Endothelial cell (in vitro differentiated cells): ENCODE results near the gene NPAS2. TPM values are rescaled to one million over a fixed set of nuclear protein-coding genes. Genes with fewer than 3 reads are reported as not detected.

Source experiments
- DNase-seq: peaks from one replicate; pipeline ENCODE4 v3.0.0; 2021; ENCODE audit warnings: low spot score
- H3K27ac Mint-ChIP-seq: one replicate; pipeline ENCODE4 v1.8.0; 2021; ENCODE audit warnings: mixed read lengths, inconsistent platforms; ENCODE audit not compliant: unreplicated experiment
- H3K27me3 Mint-ChIP-seq: one replicate; pipeline ENCODE4 v1.8.0; 2021; ENCODE audit warnings: mild to moderate bottlenecking, moderate library complexity, mixed read lengths, inconsistent platforms; ENCODE audit not compliant: unreplicated experiment
- H3K36me3 Mint-ChIP-seq: one replicate; pipeline ENCODE4 v1.8.0; 2021; ENCODE audit warnings: mild to moderate bottlenecking, low read depth, mixed read lengths, inconsistent platforms; ENCODE audit not compliant: unreplicated experiment
- H3K4me1 Mint-ChIP-seq: one replicate; pipeline ENCODE4 v1.8.0; 2021; ENCODE audit warnings: mild to moderate bottlenecking, mixed read lengths, inconsistent platforms; ENCODE audit not compliant: unreplicated experiment
- H3K4me3 Mint-ChIP-seq: one replicate; pipeline ENCODE4 v1.8.0; 2021; ENCODE audit warnings: mild to moderate bottlenecking, mixed read lengths, inconsistent platforms; ENCODE audit not compliant: unreplicated experiment
- H3K9me3 Mint-ChIP-seq: one replicate; pipeline ENCODE4 v1.8.0; 2021; ENCODE audit warnings: mixed read lengths, inconsistent platforms; ENCODE audit not compliant: unreplicated experiment
- total RNA-seq: library from RNA; stranded (reverse); fragmentation: NEBNext Ultra II Directional; extraction: Animal tissue kit (Norgen Biotek cat#: 25700); gene quantifications from one replicate; pipeline ENCODE4 v1.2.1, GENCODE V29; 2021; ENCODE audit not compliant: unreplicated experiment
- TF ChIP-seq, protein P1 (sequence below): fragments of 200-600 bp; sonication (generic); IDR thresholded peaks from one replicate; pipeline ENCODE4 v1.5.0; 2021; ENCODE audit warnings: antibody characterized with exemption; ENCODE audit not compliant: unreplicated experiment

NPAS2 gene
- total RNA-seq, 1 donor from 2014 or later = 70.1 TPM

DNA sequence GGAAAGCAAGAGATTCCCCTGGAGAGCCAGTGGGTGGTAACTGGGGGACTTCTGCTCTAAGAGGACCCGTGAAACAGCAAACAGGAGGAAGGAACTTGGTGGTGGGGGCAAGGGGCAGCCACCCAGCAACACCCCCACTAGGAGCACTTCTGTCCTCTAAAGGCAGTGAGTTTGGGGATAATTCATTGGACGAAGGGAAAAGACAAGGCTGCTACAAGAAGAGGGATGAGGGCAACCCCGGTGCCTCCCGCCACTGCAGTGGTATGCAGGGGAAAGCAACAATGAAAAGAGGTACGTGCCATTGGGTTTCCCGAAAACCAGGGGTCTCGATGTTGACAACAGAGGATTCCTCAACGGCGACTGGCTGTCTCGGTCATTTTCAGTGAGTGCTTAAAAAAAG is 191.2 kb downstream of the NPAS2 start:
- Mint-ChIP-seq H3K27me3 (no peaks in the 10 kb centered on the region), H3K9me3 (no peaks in the 10 kb centered on the region), H3K4me3 (no peak overlapping the region), H3K36me3 (peaks cover 27% of the 10 kb centered on the region), H3K4me1 (no peaks in the 10 kb centered on the region), H3K27ac (peak overlapping the region; percentile 52)
- TF ChIP-seq, protein P1, sequence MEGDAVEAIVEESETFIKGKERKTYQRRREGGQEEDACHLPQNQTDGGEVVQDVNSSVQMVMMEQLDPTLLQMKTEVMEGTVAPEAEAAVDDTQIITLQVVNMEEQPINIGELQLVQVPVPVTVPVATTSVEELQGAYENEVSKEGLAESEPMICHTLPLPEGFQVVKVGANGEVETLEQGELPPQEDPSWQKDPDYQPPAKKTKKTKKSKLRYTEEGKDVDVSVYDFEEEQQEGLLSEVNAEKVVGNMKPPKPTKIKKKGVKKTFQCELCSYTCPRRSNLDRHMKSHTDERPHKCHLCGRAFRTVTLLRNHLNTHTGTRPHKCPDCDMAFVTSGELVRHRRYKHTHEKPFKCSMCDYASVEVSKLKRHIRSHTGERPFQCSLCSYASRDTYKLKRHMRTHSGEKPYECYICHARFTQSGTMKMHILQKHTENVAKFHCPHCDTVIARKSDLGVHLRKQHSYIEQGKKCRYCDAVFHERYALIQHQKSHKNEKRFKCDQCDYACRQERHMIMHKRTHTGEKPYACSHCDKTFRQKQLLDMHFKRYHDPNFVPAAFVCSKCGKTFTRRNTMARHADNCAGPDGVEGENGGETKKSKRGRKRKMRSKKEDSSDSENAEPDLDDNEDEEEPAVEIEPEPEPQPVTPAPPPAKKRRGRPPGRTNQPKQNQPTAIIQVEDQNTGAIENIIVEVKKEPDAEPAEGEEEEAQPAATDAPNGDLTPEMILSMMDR = no peak
- no peak for DNase-seq

DNA sequence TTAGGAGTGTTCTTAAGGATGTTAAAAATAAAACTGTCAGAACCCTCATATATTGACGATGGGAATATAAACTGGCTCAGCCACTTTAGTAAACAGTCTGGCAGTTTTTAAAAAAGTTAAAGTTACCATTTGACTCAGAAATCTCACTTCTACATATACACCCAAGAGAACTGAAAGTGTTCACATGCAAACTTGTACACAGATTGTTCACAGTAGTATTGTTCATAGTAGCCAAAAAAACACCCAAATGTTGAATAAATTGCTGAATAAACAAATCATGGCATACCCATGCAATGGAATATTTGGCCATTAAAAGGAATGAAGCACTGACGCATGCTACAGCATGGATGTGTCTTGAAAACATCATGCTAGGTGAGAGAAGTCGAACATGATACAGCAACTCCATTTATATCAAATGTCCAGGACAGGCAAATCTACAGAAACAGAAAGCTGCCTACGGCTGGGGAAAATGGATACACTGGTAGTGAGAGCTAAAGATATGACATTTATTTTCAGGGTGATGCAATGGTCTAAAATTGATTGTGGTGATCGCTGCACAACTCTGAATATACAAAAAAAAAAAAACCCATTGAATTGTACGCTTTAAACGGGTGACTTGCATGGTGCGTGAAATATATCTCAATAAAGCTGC is 192.2 kb downstream of the NPAS2 start:
- H3K4me1 Mint-ChIP-seq = no peaks in the 10 kb centered on the region
- peaks cover 25% of the 10 kb centered on the region for H3K36me3 Mint-ChIP-seq
- no peaks in the 10 kb centered on the region for H3K9me3 Mint-ChIP-seq
- TF ChIP-seq, protein P1 = no peak
- H3K27me3 Mint-ChIP-seq = no peaks in the 10 kb centered on the region
- H3K27ac Mint-ChIP-seq = no peak overlapping the region
- no peak for DNase-seq
- H3K4me3 Mint-ChIP-seq = no peak overlapping the region

DNA sequence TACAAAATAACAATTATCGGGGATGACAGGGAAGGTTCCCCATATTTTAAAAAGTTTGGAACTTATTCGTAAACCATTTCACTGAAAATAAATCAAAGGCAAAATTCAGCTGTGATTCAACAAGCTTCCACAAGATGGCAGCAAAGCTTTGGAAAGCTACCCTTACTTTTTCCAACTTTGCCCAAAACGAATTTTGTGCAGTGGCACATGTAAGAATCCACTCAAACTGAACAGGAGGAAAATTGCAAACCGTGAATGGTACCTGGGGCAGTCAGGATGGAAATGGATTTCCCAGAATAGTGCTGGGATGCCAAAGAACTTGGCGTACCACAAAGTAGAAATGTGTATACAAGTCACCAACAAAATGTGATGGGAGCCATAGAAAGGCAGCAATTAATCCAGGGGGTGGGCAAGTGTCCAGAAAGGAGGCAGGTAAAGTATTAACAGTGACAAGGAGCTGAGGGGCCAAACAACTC is 192.8 kb downstream of the NPAS2 start:
- TF ChIP-seq, protein P1 = peak; percentile 93
- no peaks in the 10 kb centered on the region for H3K9me3 Mint-ChIP-seq
- no peak overlapping the region for H3K27ac Mint-ChIP-seq
- H3K4me3 Mint-ChIP-seq = no peak overlapping the region
- H3K36me3 Mint-ChIP-seq = peaks cover 19% of the 10 kb centered on the region
- H3K27me3 Mint-ChIP-seq = no peaks in the 10 kb centered on the region
- DNase-seq = peak; percentile 55
- H3K4me1 Mint-ChIP-seq = no peaks in the 10 kb centered on the region

DNA sequence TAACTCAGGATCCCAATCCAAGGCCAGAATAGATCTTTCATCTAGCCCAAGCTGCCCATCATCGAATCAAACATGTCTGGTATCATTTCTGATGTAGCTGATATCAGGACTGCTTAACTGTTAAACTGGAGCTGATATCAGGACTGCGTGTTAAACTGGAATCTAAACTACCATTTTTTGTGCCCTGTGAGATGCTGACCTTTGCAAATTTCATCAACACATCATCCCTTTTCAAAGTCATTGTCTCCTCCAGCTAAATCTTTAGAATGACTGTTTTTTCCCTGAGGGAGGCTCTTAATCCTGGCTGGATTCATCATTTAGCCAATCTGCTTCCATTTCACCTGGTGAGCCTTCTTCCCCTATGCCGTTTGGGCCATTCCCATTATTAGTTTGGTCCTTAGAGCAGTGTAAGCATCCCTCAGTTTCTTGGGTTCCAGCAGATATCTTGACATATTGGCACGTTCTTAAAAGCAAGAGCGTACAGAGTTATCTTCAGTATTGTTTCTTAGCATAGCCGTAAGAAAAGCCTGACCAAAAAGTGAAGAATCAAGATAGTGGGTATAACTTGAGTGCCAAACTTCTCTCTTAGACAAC is 194.4 kb downstream of the NPAS2 start:
- Mint-ChIP-seq H3K27me3 (no peaks in the 10 kb centered on the region), H3K4me1 (no peaks in the 10 kb centered on the region), H3K4me3 (no peak overlapping the region), H3K36me3 (peaks cover 18% of the 10 kb centered on the region), H3K9me3 (no peaks in the 10 kb centered on the region), H3K27ac (no peak overlapping the region)
- no peak for DNase-seq
- TF ChIP-seq, protein P1 = no peak

DNA sequence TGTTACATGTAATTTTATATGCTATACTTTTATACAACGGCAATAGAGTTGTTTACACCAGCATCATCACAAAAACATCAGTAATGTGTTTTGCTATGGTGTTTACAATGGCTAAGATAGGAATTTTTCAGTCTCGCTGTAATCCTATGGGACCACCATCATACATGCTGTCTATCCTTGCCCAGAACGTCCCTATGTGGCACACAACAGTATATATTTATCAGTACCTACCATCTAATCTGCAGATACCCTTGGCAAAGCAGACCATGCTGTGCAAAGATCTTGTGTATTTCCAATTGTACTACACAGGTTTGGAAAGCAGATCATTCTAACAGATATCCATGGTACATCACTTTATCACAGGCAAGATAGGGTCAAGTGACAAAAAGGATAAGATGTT is 197.4 kb downstream of the NPAS2 start:
- TF ChIP-seq, protein P1 = no peak
- H3K4me1 Mint-ChIP-seq = no peaks in the 10 kb centered on the region
- DNase-seq = no peak
- H3K27me3 Mint-ChIP-seq = no peaks in the 10 kb centered on the region
- H3K36me3 Mint-ChIP-seq = peaks cover 18% of the 10 kb centered on the region
- H3K4me3 Mint-ChIP-seq = no peak overlapping the region
- no peak overlapping the region for H3K27ac Mint-ChIP-seq
- H3K9me3 Mint-ChIP-seq = no peaks in the 10 kb centered on the region
